ENCODE measurements around the gene MYH11.

DNA sequence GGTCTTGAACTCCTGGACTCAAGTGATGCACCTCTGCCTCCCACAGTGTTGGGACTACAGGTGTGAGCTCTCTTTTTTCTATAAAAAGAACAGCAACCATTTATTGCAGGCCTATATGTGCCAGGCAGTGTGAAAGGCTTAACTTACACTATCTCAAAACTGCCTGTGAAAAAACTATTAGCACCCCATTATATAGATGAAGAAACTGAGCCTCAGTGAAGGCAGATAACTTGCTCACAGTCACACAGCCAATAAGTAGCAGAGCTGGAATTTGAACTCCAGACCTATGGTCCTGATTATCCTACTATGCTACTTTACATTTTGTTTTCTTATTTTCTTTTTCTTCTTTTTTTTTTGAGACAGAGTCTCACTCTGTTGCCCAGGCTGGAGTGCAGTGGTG lies 191.7 kb downstream of the MYH11 start:
- no peak for TF ChIP-seq CTCF (IDR thresholded peaks at IDR 0.05)
- no peak for TF ChIP-seq EZH2 (IDR thresholded peaks at IDR 0.05)
- TF ChIP-seq EZH2phosphoT487 (IDR thresholded peaks at IDR 0.05), result no peak

Measured in neural progenitor cell (in vitro differentiated cells).